Astrocyte (in vitro differentiated cells and primary cell): ENCODE data around the gene MEPCE. TPM values are rescaled to one million over a fixed set of nuclear protein-coding genes. Genes with fewer than 3 reads are reported as not detected.

ENCODE experiments used
- DNase-seq: peaks from one replicate; pipeline ENCODE4 v3.0.0-alpha.2; 2010; ENCODE audit warnings: low read depth
- FAIRE-seq: peaks from 2 replicates; lab custom pipeline; 2011; peaks lifted over from hg19 to GRCh38; lab: Jason Lieb, UNC
- H2AFZ ChIP-seq: 2 replicates; pipeline ENCODE4 v1.6.0; 2012; ENCODE audit warnings: low read depth, low read length, inconsistent platforms
- H3K27ac ChIP-seq: 2 replicates; pipeline ENCODE4 v1.5.1; 2011; ENCODE audit warnings: low read depth, low read length, inconsistent platforms
- H3K27me3 ChIP-seq: 2 replicates; pipeline ENCODE4 v1.6.0; 2011; ENCODE audit warnings: low read length, inconsistent platforms; ENCODE audit not compliant: insufficient read depth
- H3K36me3 ChIP-seq: 2 replicates; pipeline ENCODE4 v1.5.1; 2011; ENCODE audit warnings: low read length, inconsistent platforms; ENCODE audit not compliant: insufficient read depth
- H3K4me1 ChIP-seq: 2 replicates; pipeline ENCODE4 v1.5.1; 2011; ENCODE audit warnings: low read length, inconsistent platforms; ENCODE audit not compliant: insufficient read depth
- H3K4me2 ChIP-seq: 2 replicates; pipeline ENCODE4 v1.6.0; 2012; ENCODE audit warnings: low read length, inconsistent platforms
- H3K4me3 ChIP-seq: 2 replicates; pipeline ENCODE4 v1.5.1; 2011; ENCODE audit warnings: low read depth, mild to moderate bottlenecking, low read length, inconsistent platforms; ENCODE audit not compliant: insufficient read depth
- H3K79me2 ChIP-seq: 2 replicates; pipeline ENCODE4 v1.6.0; 2012; ENCODE audit warnings: mild to moderate bottlenecking, low read length, inconsistent platforms; ENCODE audit not compliant: insufficient read depth
- H3K9ac ChIP-seq: 2 replicates; pipeline ENCODE4 v1.6.0; 2012; ENCODE audit warnings: mild to moderate bottlenecking, low read length, inconsistent platforms
- H3K9me3 ChIP-seq: 2 replicates; pipeline ENCODE4 v1.5.1; 2012; ENCODE audit warnings: low read depth, mild to moderate bottlenecking, low read length, inconsistent platforms; ENCODE audit not compliant: insufficient read depth
- H4K20me1 ChIP-seq: 2 replicates; pipeline ENCODE4 v1.6.0; 2012; ENCODE audit warnings: low read length, inconsistent platforms; ENCODE audit not compliant: insufficient read depth
- H3K27ac Mint-ChIP-seq: one replicate; pipeline ENCODE4 v1.8.0; 2021; ENCODE audit warnings: mild to moderate bottlenecking, mixed read lengths; ENCODE audit not compliant: unreplicated experiment
- H3K27me3 Mint-ChIP-seq: one replicate; pipeline ENCODE4 v1.8.0; 2021; ENCODE audit warnings: low read depth, mixed read lengths; ENCODE audit not compliant: unreplicated experiment
- H3K36me3 Mint-ChIP-seq: one replicate; pipeline ENCODE4 v1.8.0; 2021; ENCODE audit warnings: low read depth, mixed read lengths; ENCODE audit not compliant: unreplicated experiment
- H3K4me1 Mint-ChIP-seq: one replicate; pipeline ENCODE4 v1.8.0; 2021; ENCODE audit warnings: low read depth, mixed read lengths; ENCODE audit not compliant: unreplicated experiment
- H3K4me3 Mint-ChIP-seq: one replicate; pipeline ENCODE4 v1.8.0; 2021; ENCODE audit warnings: mild to moderate bottlenecking, moderate library complexity, mixed read lengths; ENCODE audit not compliant: unreplicated experiment
- H3K9me3 Mint-ChIP-seq: one replicate; pipeline ENCODE4 v1.8.0; 2021; ENCODE audit warnings: mild to moderate bottlenecking, mixed read lengths; ENCODE audit not compliant: unreplicated experiment
- EZH2 ChIP-seq: IDR thresholded peaks from 2 replicates; pipeline ENCODE4 v1.6.1; 2012; ENCODE audit warnings: mild to moderate bottlenecking, low read length, inconsistent platforms; ENCODE audit not compliant: insufficient read depth
- total RNA-seq: library from RNA; stranded (reverse); gene quantifications from 2 replicates; pipeline ENCODE4 v1.2.1, GENCODE V29; 2021
- TF ChIP-seq, protein P1 (sequence below): IDR thresholded peaks from 2 replicates; pipeline ENCODE4 v1.5.1; 2011; ENCODE audit warnings: low read depth, mild to moderate bottlenecking, inconsistent platforms, low read length, moderate library complexity; ENCODE audit not compliant: insufficient read depth

MEPCE gene
- total RNA-seq, 1 donor from 2014 or later: 20.2 TPM

DNA sequence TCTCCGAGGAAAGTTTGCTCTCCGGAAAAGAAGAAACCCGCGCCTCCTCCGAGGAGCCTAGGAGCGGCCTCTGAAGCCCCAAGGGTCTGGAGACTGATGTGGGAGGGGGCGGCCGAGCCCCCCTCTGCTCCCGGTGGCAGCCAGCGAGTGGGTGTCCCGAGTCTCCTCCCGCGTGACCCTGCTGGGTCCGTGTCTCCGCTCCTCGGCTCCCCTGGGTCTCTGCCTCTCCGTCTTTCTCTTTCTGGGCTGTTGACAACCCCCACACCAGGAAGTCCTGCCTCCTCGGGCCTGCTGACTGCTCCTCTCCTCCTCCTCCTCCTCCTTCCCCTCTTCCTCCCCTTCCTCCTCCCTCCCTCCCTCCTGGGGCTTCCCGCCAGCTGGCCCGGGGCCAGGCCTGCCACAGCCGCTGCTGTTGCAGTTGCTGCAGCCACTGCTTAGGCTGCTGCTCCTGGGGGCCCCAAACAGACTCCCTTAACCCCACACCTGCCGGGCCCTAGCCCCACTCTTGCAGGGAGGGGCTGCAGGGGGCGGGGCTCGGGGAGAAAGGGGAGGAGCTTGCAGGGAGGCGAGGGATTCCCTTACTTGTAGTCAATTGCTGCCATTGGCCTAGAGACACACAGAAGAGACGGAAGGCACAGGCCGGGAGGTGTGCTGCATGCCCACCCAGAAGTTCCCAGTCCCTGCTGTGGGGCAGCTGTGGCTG is 49.5 kb downstream of the MEPCE start, which contains the start of gene TSC22D4:
TSS of gene TSC22D4 (minus strand) at position 257 of the 703 bp plus-strand sequence. CDS start 1,176 bp downstream, outside the sequence.
- FAIRE-seq: no peak
- Histone ChIP-seq H3K27me3 (no peaks in the 10 kb centered on the region), H3K9me3 (no peaks in the 10 kb centered on the region), H3K4me2 (peak within 1 kb of the TSS; percentile 93), H4K20me1 (peaks cover 34% of the 10 kb centered on the region), H2AFZ (peak within 1 kb of the TSS; percentile 57), H3K4me1 (peaks cover 20% of the 10 kb centered on the region), H3K79me2 (peaks cover 42% of the 10 kb centered on the region), H3K4me3 (peak within 1 kb of the TSS; percentile 81), H3K9ac (peak within 1 kb of the TSS; percentile 90), H3K27ac (peak within 1 kb of the TSS; percentile 47), H3K36me3 (no peaks in the 10 kb centered on the region)
- peaks cover 16% of the 10 kb centered on the region for H3K4me1 Mint-ChIP-seq
- peak within 1 kb of the TSS; percentile 78 for H3K27ac Mint-ChIP-seq
- TF ChIP-seq EZH2: no peak
- peak within 1 kb of the TSS; percentile 96 for H3K4me3 Mint-ChIP-seq
- peak; percentile 92 for DNase-seq
- no peaks in the 10 kb centered on the region for H3K36me3 Mint-ChIP-seq
- H3K9me3 Mint-ChIP-seq: no peaks in the 10 kb centered on the region
- no peaks in the 10 kb centered on the region for H3K27me3 Mint-ChIP-seq

DNA sequence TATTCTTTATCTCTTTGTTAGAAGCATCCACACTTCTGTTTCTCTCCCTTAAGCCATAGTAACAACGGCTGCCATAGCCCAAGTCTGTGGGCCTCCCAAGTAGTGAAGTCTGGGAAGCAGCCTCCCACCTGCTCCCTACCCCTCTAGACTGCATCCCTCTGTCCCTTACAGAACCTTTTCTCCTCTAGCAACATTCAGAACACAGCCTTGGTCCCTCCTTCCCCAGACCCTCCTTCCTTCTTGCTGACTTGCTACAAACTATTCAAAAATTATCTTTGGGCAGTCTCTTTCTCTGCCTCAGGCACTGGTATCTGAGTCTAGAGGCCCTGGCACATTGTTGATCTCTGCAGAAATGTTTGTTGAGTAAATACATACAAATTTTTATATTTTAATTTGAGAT is 51.8 kb downstream of the MEPCE start:
- H3K9ac ChIP-seq: no peak overlapping the region
- no peak overlapping the region for H3K4me3 ChIP-seq
- H3K27ac Mint-ChIP-seq: peak overlapping the region; percentile 80
- FAIRE-seq (no peak), DNase-seq (no peak)
- H3K27me3 Mint-ChIP-seq: no peaks in the 10 kb centered on the region
- no peak overlapping the region for H3K4me3 Mint-ChIP-seq
- H3K36me3 ChIP-seq: no peaks in the 10 kb centered on the region
- no peaks in the 10 kb centered on the region for H3K9me3 Mint-ChIP-seq
- no peak overlapping the region for H2AFZ ChIP-seq
- H3K36me3 Mint-ChIP-seq: no peaks in the 10 kb centered on the region
- H3K27me3 ChIP-seq: no peaks in the 10 kb centered on the region
- TF ChIP-seq, protein P1, sequence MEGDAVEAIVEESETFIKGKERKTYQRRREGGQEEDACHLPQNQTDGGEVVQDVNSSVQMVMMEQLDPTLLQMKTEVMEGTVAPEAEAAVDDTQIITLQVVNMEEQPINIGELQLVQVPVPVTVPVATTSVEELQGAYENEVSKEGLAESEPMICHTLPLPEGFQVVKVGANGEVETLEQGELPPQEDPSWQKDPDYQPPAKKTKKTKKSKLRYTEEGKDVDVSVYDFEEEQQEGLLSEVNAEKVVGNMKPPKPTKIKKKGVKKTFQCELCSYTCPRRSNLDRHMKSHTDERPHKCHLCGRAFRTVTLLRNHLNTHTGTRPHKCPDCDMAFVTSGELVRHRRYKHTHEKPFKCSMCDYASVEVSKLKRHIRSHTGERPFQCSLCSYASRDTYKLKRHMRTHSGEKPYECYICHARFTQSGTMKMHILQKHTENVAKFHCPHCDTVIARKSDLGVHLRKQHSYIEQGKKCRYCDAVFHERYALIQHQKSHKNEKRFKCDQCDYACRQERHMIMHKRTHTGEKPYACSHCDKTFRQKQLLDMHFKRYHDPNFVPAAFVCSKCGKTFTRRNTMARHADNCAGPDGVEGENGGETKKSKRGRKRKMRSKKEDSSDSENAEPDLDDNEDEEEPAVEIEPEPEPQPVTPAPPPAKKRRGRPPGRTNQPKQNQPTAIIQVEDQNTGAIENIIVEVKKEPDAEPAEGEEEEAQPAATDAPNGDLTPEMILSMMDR: no peak
- TF ChIP-seq EZH2: no peak
- H3K79me2 ChIP-seq: peaks cover 27% of the 10 kb centered on the region
- no peaks in the 10 kb centered on the region for H3K9me3 ChIP-seq
- H3K27ac ChIP-seq: no peak overlapping the region
- peaks cover 17% of the 10 kb centered on the region for H3K4me1 ChIP-seq
- no peak overlapping the region for H3K4me2 ChIP-seq
- H4K20me1 ChIP-seq: peaks cover 11% of the 10 kb centered on the region
- H3K4me1 Mint-ChIP-seq: peaks cover 12% of the 10 kb centered on the region

DNA sequence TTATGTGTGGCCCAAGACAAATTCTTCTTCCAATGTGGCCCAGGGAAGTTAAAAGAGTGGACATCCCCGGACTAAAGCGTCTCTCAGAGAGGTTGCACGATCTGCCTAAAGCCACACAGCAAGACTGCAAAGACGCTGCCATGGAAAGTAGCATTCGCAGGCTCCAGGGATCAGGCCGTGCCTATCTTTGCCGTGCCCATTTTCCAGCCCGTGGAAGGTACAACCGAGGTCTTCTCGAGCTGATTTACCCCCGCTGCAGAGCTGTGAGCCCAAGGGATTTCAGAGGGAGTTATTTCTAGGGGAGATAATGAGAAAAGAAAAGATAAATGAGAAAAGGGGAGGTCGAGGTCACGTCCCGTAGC is 53.1 kb downstream of the MEPCE start:
- Histone ChIP-seq H3K9ac (peak overlapping the region; percentile 43), H3K4me3 (peak overlapping the region; percentile 48), H3K27me3 (no peaks in the 10 kb centered on the region), H3K4me2 (peak overlapping the region; percentile 87), H3K79me2 (peaks cover 14% of the 10 kb centered on the region), H3K4me1 (peaks cover 10% of the 10 kb centered on the region), H4K20me1 (no peaks in the 10 kb centered on the region), H3K36me3 (no peaks in the 10 kb centered on the region), H2AFZ (peak overlapping the region; percentile 73), H3K9me3 (no peaks in the 10 kb centered on the region), H3K27ac (no peak overlapping the region)
- TF ChIP-seq EZH2: no peak
- TF ChIP-seq, protein P1: no peak
- FAIRE-seq (no peak), DNase-seq (no peak)
- Mint-ChIP-seq H3K27ac (no peak overlapping the region), H3K9me3 (no peaks in the 10 kb centered on the region), H3K36me3 (no peaks in the 10 kb centered on the region), H3K4me3 (peak overlapping the region; percentile 90), H3K4me1 (peaks cover 8% of the 10 kb centered on the region), H3K27me3 (no peaks in the 10 kb centered on the region)
